Loucy (cell line): ENCODE results near the gene CUL2.

Experiments
- H2AFZ ChIP-seq: fragments of 200-600 bp; sonication (generic); 2 replicates; pipeline ENCODE4 v1.6.0; 2016; ENCODE audit warnings: antibody characterized with exemption, mild to moderate bottlenecking, low read length, moderate library complexity
- H3F3A ChIP-seq: fragments of 200-600 bp; 2 replicates; pipeline ENCODE4 v1.6.0; 2016; ENCODE audit warnings: antibody characterized with exemption, low read depth, mild to moderate bottlenecking
- H3K27me3 ChIP-seq: fragments of 200-600 bp; sonication (generic); 2 replicates; pipeline ENCODE4 v1.6.1; 2014; ENCODE audit warnings: low read length, mild to moderate bottlenecking; ENCODE audit not compliant: insufficient read depth, poor library complexity, severe bottlenecking
- H3K36me3 ChIP-seq: fragments of 200-600 bp; sonication (generic); 2 replicates; pipeline ENCODE4 v1.6.1; 2016; ENCODE audit warnings: low read length; ENCODE audit not compliant: insufficient read depth
- H3K4me1 ChIP-seq: fragments of 200-600 bp; sonication (generic); 2 replicates; pipeline ENCODE4 v1.5.1; 2014; ENCODE audit warnings: low read length, mild to moderate bottlenecking; ENCODE audit not compliant: insufficient read depth, poor library complexity, severe bottlenecking
- H3K4me2 ChIP-seq: fragments of 200-600 bp; sonication (generic); 2 replicates; pipeline ENCODE4 v1.6.0; 2014; ENCODE audit warnings: antibody characterized with exemption, low read length, low read depth, mild to moderate bottlenecking; ENCODE audit not compliant: poor library complexity, severe bottlenecking
- H3K4me3 ChIP-seq: fragments of 200-600 bp; sonication (generic); 2 replicates; pipeline ENCODE4 v1.5.1; 2014; ENCODE audit warnings: low read length, mild to moderate bottlenecking, mixed read lengths; ENCODE audit not compliant: poor library complexity, severe bottlenecking
- H3K79me2 ChIP-seq: fragments of 200-600 bp; sonication (generic); 2 replicates; pipeline ENCODE4 v1.6.1; 2014; ENCODE audit warnings: low read length; ENCODE audit not compliant: insufficient read depth
- H3K9ac ChIP-seq: fragments of 200-600 bp; sonication (generic); 2 replicates; pipeline ENCODE4 v1.6.0; 2014; ENCODE audit warnings: mild to moderate bottlenecking, low read depth, low read length, moderate library complexity; ENCODE audit not compliant: poor library complexity, severe bottlenecking
- H3K9me2 ChIP-seq: fragments of 200-600 bp; sonication (generic); replicated peaks from 2 replicates; pipeline ENCODE4 v1.6.1; 2016; ENCODE audit warnings: low read depth, low read length, mixed read lengths
- H3K9me3 ChIP-seq: fragments of 200-600 bp; sonication (generic); 2 replicates; pipeline ENCODE4 v1.6.1; 2014; ENCODE audit warnings: mild to moderate bottlenecking, antibody characterized with exemption, low read length, low read depth; ENCODE audit not compliant: insufficient read depth
- H4K20me1 ChIP-seq: fragments of 200-600 bp; sonication (generic); 2 replicates; pipeline ENCODE4 v1.6.0; 2014; ENCODE audit warnings: antibody characterized with exemption, low read length, mild to moderate bottlenecking; ENCODE audit not compliant: insufficient read depth, poor library complexity, severe bottlenecking
- CTCF ChIP-seq: fragments of 200-600 bp; sonication (generic); conservative IDR thresholded peaks from 2 replicates; pipeline ENCODE4 v1.5.1; 2014; ENCODE audit warnings: mild to moderate bottlenecking, antibody characterized with exemption, low read length
- EZH2phosphoT487 ChIP-seq: fragments of 200-600 bp; IDR thresholded peaks from 2 replicates; pipeline ENCODE4 v1.6.1; 2018; ENCODE audit warnings: antibody characterized with exemption, mild to moderate bottlenecking, moderate library complexity, borderline replicate concordance

The CUL2 gene

GRCh38 chr10:35133586-35133985 is 43.4 kb upstream of the CUL2 start:
- Histone ChIP-seq H3K36me3 (no peaks in the 10 kb centered on the region), H4K20me1 (no peaks in the 10 kb centered on the region), H3K4me2 (peak overlapping the region; percentile 94), H3F3A (peaks cover 15% of the 10 kb centered on the region; the same call in 1 of the 2 replicates), H2AFZ (no peak overlapping the region), H3K9me3 (no peaks in the 10 kb centered on the region), H3K27me3 (no peaks in the 10 kb centered on the region), H3K4me3 (no peak overlapping the region), H3K9ac (peak overlapping the region; percentile 3), H3K4me1 (peaks cover 74% of the 10 kb centered on the region), H3K79me2 (peaks cover 52% of the 10 kb centered on the region), H3K9me2 (no peaks in the 10 kb centered on the region)
- TF ChIP-seq EZH2phosphoT487 (no peak), CTCF (no peak)

GRCh38 chr10:35132727-35133126 is 42.6 kb upstream of the CUL2 start:
- peak overlapping the region; percentile 94 for H3K4me2 ChIP-seq
- H3K9me3 ChIP-seq: no peaks in the 10 kb centered on the region
- H3K9ac ChIP-seq: peak overlapping the region; percentile 7
- H3F3A ChIP-seq: peaks cover 15% of the 10 kb centered on the region; the same call in 1 of the 2 replicates
- H3K36me3 ChIP-seq: no peaks in the 10 kb centered on the region
- H3K79me2 ChIP-seq: peaks cover 60% of the 10 kb centered on the region
- H3K9me2 ChIP-seq: no peaks in the 10 kb centered on the region
- H3K27me3 ChIP-seq: no peaks in the 10 kb centered on the region
- no peak for TF ChIP-seq CTCF
- no peak for TF ChIP-seq EZH2phosphoT487
- H4K20me1 ChIP-seq: peaks cover 3% of the 10 kb centered on the region
- no peak overlapping the region for H2AFZ ChIP-seq
- peaks cover 79% of the 10 kb centered on the region for H3K4me1 ChIP-seq
- H3K4me3 ChIP-seq: peak overlapping the region; percentile 21

GRCh38 chr10:35130663-35131062 is 40.5 kb upstream of the CUL2 start:
- TF ChIP-seq CTCF: no peak
- no peak for TF ChIP-seq EZH2phosphoT487
- H3K4me2 ChIP-seq: peak overlapping the region; percentile 94
- peak overlapping the region; percentile 98 for H3K4me3 ChIP-seq
- peaks cover 77% of the 10 kb centered on the region for H3K4me1 ChIP-seq
- H3K36me3 ChIP-seq: no peaks in the 10 kb centered on the region
- peaks cover 15% of the 10 kb centered on the region; the same call in 1 of the 2 replicates for H3F3A ChIP-seq
- H3K9me2 ChIP-seq: no peaks in the 10 kb centered on the region
- peaks cover 7% of the 10 kb centered on the region for H4K20me1 ChIP-seq
- peak overlapping the region; percentile 42 for H3K9ac ChIP-seq
- H3K27me3 ChIP-seq: no peaks in the 10 kb centered on the region
- no peaks in the 10 kb centered on the region for H3K9me3 ChIP-seq
- H2AFZ ChIP-seq: no peak overlapping the region
- H3K79me2 ChIP-seq: peaks cover 58% of the 10 kb centered on the region
